NCI-H345 treated with DMSO at 0.1 percent for 48 hours (cell line): Measurements from ENCODE around the gene YIF1A.
"Not testable (repeated sequence)": the region's sequence is repeated elsewhere in the genome, so short reads cannot be mapped to it uniquely, and the experiment has no call there.

Experiments
- DNase-seq: peaks from one replicate; lab custom pipeline; 2025; ENCODE audit not compliant: unreplicated experiment; lab: John Stamatoyannopoulos, UW

Gene YIF1A

DNA sequence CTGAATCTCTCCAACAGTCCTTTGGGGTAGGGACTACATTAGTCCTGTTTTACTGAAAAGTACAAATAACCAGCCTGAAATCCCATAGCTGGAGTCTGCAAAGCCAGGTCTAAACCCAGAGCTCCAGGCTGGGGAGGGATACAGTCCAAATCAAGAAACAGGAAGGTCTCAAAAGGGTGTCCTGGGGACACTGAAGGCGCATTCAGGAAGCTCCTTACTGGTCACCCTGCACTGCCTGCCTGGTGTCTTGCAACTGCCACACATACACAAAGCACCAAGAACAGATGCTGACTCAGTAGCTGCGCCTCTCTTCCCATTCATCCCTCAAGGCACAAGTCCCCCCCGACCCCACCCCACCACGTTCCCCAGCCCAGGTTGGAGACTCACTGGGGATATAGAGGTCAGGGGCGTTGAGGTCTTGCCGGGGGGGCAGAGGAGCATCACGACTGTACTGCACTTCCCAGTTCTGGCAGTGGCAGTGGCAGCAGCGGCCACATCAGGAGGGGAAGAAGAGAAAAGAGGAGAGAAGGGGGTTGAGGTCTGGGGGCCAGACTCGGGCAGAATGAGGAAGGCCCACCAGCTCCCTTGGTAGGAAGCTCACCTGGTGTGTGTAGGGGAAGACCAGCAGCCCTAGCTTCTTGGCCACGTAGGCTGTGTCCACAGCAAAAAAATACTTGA is 1.6 kb downstream of the YIF1A start:
- no peak for DNase-seq

DNA sequence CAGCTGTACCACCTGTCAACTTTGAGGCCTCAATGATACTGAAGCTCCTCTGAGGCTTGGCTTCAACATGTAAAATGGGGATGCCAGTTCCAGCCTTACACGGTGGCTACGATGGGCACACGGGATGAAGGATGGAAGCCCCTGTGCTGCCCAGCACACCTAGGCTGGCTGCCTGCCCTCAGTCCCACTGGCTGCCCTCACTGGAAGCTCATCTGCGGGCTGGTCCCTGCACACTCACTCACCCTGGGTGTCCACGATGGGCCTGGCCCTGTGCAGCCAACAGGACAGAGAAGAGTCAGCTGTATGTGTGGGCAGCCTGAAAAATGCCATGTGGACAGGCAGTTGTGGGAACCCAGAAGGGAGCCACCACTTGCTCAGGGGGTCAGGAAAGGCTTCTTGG is 2.2 kb downstream of the YIF1A start:
- no peak for DNase-seq

DNA sequence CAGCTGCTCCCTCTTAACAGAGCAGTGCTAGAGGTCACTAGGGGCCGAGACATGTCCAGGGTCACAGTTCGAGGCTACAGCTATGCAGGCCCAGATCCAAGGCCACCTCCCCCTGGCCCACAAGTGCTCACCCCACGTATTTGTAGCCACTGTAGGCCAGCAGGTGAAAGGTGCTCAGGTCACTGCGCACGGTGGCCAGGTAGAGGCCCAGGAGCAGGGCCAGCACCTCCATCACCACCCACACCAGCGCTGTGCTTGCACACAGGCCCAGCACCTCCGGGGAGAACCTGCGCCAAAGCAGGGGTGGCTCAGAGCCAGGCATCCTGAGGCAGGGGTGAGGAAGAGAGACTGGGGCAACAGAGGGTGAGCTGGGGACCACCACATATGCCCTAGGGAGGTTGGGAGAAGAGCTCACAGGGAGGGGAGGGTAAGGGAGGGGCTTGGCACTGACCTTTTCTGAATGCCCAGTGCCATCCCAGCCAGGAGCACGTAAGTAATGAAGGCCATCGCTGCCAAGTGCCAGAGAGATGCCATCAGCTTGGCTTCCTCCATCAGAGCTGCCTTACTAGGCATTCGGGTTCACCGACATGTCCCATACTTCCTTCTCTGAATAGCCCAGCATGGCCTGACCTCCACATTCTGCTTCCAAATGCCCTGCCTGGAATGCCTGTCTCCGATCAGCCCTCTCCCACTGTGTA is 3.5 kb downstream of the YIF1A start:
- DNase-seq = no peak

DNA sequence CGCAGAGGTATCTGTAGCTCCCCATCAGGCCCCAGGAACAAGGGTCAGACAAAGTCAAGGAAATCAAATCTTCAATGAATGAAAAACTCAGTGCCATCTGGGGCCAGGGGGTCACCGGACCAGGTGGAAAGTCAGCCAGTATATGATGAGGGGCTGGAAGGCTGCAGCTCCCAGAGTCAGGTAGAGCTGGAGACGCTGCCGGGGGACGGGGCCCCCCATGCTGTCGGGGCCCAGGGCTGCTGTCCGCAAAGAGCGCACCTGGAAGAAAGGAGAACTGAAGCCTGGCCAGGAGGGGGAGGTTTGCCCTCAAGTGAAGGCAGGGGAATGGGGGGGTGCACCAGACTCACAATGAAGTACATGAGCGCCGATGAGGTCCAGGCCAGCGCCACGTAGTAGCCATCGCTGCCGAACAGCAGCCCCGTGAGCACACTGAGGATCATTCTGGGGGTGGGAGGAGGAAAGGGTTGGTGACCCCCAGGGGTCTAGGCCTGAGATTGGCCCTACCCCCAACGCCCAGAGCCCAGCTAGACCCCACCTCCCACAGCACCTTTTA is 4.3 kb downstream of the YIF1A start:
- DNase-seq = no peak

DNA sequence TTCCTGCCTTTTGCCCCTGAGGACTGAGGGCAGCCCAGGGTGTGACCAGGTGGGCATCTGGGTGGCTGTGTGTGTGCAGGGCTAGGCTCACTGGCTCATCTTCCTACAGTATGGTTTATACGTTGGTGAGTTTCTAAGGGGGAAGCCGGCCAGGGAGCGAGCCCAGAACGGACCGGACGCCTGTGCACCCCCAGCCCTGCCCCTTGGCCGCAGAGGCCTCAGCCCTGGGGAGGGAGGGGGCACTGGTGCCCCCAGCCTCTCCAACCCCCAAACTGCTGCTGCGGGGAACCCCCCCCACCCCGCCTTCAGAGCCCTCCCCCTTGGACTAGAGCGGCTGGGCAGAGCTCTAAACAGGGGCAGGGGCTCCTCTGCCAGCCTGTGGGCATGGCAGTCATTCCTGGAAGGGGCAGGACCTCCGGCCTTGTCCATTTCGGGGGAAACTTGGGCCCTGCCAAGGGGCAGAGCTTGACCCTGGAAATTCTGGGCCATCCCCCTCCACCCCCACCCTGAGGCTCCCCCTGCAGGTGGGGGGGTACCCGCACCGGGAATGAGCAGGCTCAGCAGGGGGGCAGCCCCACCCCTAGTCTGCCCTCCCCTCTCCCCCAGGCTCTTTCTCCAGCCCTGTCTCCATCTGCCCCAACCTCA is 5.4 kb downstream of the YIF1A start:
- no peak for DNase-seq

DNA sequence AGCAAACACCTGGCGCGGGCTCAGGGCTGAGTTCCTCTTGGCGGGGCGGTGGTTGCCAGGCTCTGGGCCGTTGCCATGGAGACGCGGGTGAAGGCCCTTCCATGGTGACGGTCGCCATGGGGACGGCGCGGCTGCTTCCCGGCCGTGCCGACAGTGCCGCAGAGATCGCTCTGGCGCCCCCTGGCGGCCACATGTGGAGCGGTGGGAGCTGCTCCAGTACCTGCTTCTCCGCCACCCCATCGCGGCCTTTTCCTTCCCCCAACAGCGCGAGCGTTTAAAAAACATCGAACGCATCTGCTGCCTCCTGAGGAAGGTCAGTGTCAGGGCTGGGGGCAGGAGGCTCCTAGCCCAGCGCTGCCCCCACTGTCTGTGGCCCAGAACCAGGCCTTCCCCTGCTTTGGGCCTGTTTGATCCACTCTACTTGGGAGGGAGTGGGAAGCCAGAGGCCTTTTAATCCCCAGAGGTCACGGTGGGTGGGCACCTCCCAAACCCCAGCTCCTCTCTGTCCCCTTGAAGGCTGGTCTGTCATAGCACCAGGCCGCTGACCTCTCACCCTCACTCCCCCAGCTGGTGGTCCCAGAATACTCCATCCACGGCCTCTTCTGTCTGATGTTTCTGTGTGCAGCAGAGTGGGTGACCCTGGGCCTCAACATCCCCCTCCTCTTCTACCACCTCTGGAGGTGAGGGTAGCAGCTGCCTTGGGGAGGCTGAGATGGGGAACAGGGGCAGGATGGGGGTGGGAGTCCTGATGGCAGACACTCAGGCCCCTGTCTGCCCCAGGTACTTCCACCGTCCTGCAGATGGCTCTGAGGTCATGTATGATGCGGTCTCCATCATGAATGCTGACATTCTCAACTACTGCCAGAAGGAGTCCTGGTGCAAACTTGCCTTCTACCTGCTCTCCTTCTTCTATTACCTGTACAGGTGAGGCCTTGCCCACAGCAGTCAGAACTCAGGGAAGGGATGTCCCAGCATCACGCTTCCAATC is 6.2 kb downstream of the YIF1A start:
- peak; percentile 94 for DNase-seq

DNA sequence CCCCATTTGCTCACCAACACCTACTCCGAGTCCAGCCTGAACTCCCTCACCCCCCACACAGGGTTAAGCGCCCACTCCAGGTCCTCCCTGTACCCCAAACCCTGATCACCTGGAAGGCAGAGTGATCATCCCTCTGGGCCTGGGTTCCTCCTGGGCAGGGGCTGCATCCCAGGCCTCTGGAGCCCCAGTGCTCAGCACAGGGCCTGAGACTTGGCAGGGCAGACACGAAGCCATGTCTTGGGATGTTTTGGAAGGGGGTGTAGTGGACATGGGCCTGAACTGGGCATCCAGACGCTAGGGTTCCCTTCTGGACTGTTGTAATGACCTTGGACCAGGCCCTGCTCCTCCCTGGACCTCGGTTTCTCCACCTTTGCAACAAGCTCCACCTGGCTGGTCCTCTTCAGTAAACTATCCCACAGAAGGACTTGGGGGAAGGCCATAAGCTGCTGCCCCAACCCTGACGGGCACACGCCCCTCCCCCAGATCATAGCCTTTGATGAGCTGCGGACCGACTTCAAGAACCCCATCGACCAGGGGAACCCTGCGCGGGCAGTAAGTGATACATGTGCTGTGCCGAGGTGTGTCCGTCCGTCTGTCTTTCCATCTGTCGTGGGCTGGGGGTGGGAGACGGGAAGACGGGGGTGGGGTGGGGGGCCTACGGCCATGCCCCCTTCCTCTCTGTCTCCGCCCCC is 7.0 kb downstream of the YIF1A start:
- DNase-seq = no peak

DNA sequence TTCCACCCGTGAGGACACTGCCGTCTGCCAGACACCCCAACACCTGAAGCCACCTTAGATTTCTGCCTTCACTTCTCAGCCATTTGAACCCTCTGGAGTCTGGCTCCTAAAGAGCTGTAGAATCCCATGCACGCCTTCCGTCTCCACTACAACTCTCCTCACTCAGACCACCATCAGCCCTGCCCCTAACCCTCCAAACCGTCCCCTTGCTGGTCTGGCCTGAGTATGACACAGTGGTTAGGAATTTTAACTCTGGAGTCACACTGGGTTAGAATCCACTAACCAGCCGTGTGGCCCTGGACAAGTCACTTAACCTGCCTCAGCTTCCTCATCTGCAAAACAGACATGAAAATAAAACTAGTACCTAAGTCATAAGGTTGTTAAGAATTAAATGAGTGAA is 7.9 kb downstream of the YIF1A start:
- no peak for DNase-seq

DNA sequence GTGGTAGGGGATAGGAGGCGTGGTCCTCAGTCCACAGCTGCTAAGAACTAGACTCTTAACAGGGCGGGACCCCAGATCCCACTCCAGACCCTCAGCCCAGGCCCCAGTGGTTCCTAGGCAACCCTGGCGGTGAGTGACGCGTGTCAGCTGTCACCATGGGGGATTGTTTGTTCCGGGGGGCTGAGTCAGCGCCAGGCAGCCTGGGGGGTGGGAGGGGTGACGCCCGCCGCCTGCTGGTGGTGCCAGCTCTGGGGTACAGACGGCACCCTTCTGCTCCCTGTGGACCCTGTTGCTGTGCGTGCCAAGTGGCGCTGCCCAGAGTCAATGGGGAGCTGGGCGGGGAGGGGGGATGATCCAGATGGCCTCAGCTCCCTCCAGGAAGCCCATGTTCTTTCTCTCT is 8.5 kb downstream of the YIF1A start:
- DNase-seq = no peak

DNA sequence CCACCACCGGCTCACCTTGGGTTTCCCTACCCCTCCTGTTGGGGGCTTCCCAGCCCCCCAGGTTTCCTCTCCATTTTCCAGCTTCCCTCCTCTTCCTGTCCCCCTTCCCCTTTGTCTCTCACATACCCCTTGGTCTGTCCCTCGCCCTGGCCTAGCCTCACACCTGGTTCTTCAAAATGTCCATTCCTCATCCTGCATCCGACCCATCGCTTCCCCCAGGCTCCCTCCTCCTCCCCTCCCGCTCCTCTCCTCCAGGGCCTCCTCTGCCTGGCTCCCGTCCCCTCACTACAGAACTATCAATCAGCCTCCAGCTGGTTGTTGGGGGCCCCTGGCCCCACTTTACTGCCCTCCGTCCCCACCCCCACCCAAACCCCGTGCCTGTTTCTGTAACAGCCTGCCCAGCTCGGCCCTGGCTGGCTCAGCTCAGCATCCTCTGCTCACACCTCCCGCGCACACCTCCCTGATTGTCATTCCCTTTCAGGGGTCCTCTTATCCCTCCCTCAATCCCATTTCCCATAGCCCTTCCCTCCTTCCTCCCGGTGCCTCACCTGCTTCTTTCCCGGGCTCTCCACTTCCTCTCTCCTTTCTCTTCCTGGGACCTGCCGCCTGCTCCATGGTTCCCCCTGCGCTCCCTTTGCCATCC is 9.7 kb downstream of the YIF1A start:
- no peak for DNase-seq

DNA sequence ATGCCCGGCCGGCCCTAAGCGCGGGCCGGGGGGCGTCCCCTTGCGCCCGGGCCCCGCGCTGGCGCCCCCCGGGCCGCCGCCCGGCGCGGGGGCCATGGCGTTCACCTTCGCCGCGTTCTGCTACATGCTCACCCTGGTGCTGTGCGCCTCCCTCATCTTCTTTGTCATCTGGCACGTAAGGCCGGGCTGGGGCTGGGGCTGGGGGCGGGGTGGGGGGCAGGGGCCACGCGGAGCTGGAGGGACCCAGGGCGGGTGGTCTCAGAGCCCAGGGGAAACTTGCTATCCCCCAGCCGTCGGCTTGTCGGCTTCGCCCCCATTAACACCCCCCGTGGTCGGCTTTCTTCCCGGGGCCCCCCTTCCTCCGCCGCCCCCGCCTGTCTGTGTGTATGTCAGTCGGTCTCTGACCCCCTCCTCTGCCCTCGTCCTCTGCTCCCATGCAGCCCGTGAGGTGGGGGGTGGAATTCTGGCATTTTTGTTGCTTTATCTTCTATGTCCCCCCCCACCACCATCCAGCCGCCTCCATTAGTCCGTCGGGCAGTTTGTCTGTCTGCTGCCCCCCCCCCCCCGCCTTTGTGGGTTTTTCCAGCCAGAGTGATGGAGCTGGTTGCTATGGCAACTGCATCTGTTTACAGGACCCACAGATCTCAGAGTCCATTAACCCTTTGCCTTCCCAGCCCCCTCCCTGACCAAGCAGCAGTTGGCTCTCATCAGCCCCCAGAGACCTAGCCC is 10.4 kb downstream of the YIF1A start:
- DNase-seq = no peak

DNA sequence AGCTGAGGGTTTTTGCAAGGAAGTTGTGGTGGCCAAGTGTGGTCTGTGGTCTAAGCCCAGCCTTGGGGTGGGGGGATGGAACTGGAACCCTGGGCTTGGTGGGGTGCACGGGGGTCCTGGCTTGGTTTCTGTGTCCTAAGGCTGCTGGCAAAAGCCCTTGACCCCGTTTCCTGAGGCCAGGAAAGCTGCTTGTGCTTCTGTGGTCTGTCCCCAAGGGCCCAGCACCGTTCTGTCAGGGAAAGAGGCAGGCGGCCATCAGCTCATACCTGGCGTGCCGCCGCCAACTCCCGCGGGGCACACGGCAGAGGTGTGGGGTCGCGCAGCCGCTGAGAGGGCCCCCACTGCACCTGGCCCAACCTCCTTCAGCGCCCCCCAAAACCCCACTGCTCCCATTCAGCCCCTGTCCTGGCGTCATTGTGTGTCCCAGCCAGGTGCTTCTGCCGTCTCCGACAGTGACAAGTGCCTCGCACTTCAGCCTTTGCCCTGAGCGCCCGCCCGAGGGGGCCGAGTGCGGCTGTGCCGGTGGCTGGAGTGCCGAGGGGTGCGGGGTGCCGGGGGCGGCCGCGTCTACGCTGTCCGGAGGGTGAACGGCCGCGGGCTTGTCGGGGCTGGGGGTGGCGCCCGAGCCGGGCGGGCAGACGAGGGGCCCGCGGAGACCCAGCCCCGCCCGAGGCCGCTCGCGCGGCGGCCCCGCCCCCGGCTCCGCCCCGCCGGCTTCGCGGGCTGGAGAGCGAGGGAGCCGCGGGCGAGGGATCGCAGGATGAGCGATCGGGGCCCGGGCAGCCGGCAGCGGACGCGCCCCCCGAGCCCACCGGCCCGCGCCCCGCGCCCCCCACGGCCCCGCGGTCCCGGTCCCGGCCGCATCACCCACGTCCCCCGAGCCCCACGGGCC is 11.2 kb downstream of the YIF1A start, which contains the start of gene CNIH2:
TSS of gene CNIH2 (plus strand) at position 705 of the 892 bp plus-strand sequence. CDS start 282 bp downstream, outside the sequence.
- DNase-seq = peak; percentile 33

DNA sequence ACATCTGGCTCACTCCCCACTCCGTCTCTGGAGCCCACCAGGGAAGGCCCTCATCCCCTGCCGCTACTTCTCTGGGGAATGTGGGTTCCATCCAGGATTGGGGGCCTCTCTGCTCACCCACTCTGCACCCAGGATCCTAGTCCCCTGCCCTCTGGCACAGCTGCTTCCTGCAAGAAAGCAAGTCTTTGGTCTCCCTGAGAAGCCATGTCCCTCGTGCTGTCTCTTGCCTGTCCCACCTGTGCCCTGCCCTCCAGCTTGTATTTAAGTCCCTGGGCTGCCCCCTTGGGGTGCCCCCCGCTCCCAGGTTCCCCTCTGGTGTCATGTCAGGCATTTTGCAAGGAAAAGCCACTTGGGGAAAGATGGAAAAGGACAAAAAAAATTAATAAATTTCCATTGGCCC is 11.9 kb downstream of the YIF1A start:
- DNase-seq = not testable (repeated sequence)

DNA sequence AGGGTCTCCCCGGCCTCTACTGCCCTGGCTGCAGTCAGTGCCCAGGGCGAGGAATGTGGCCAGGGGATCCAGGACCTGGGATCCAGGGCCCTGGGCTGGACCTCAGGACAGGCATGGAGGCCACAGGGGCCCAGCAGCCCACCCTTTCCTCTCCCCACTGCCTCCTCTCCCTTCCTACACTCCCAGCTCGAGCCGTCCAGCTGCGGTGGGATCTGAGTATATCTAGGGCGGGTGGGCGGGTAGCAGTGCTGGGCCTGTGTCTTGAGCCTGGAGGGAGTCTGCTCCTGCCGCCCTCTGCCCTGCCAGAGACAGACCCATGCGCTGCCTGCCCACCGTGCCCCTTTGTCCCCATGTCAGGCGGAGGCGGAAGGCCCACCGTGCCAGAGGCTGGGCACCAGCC is 12.3 kb downstream of the YIF1A start:
- DNase-seq = not testable (repeated sequence)

DNA sequence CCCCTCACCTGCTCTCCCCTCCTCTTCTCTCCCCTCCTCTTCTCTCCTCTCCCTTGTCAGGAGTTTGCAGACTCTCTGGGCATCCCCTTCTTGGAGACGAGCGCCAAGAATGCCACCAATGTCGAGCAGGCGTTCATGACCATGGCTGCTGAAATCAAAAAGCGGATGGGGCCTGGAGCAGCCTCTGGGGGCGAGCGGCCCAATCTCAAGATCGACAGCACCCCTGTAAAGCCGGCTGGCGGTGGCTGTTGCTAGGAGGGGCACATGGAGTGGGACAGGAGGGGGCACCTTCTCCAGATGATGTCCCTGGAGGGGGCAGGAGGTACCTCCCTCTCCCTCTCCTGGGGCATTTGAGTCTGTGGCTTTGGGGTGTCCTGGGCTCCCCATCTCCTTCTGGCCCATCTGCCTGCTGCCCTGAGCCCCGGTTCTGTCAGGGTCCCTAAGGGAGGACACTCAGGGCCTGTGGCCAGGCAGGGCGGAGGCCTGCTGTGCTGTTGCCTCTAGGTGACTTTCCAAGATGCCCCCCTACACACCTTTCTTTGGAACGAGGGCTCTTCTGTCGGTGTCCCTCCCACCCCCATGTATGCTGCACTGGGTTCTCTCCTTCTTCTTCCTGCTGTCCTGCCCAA is 12.8 kb downstream of the YIF1A start:
- no peak for DNase-seq

DNA sequence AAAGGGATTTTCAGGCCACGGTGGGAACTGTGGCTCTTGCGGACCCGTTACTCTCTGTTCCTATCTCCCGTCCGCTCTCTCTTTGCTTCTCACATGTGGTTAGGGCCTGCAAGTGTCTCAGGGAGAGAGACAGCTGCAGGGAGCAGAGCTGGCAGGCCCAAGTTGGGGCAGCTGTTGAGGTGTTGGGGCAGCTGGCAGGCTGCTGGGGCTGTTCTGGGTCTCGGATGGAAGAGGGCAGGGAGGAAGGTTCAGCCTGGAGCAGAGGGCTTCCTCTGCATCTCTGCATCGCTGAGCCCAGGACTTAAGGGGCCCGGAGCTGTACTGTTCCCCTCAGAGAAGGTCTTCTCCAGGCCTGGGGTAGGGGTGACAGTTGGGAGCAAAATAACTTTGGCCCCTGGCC is 13.5 kb downstream of the YIF1A start:
- DNase-seq = no peak

DNA sequence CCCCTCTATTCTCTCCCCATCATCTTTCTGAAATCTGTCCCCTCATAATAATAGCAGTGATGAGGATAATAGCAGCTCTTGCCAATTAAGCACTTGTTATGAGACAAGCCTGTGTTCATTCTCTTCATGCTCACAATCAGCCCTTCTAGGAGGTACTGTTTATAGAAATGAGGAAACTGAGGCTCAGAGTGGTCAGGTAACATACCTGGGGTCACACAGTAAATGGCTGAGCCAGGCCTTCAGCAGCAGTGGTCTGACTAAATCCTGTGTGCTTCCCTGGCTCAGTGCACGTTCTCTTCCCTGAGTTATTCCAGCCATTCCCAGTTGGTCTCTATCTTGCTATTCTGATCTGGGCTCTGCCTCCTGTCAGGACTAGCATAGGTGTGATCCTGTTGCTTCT is 14.7 kb downstream of the YIF1A start:
- no peak for DNase-seq

DNA sequence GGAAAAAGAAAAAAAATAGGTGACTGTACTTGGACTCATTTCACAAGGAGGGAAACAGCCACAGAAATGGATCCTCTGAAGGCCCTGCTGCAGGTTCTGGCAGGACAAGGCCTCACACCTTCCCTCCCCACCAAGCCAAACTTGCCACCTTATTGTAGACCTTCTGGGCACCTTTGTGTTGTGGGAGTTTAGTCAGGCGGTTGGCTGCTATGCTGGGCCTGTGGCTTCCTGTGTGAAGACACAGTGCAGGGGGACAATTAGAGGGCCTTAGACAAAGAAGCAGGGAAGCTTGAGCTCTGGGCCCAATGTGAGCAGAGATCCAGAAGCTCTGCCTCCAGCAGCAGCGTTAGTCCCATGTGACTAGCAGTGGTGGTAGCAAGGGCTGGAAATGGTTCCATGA is 16.3 kb downstream of the YIF1A start:
- no peak for DNase-seq
